Peyer's patch (tissue), 4 donors: ENCODE measurements around the gene RPA3. TPM values are rescaled to one million over a fixed set of nuclear protein-coding genes. Genes with fewer than 3 reads are reported as not detected.
A peak's percentile ranks its signal among the peaks of the same experiment; 100 is the strongest.

ENCODE experiments used
- DNase-seq, 3 donors: peaks; one replicate each; pipeline ENCODE4 v3.0.0-alpha.2; 2017 to 2019
- H3K27ac ChIP-seq, 4 donors: fragments of 200-600 bp; sonication (generic); one replicate each; pipeline ENCODE4 v1.5.1; 2016 to 2019
- H3K27me3 ChIP-seq, 2 donors: fragments of 200-600 bp; sonication (generic); one replicate each; pipeline ENCODE4 v1.5.1; 2019
- H3K36me3 ChIP-seq, 3 donors: fragments of 200-600 bp; sonication (generic); one replicate each; pipeline ENCODE4 v1.5.1; 2016 to 2019
- H3K4me1 ChIP-seq, 4 donors: fragments of 200-600 bp; sonication (generic); one replicate each; pipeline ENCODE4 v1.5.1; 2016 to 2019
- H3K4me3 ChIP-seq, 4 donors: fragments of 200-600 bp; sonication (generic); 1 replicate in 3 of 4; 2 replicates in 1 of 4; pipeline ENCODE4 v1.5.1; 2016 to 2019; ENCODE audit warnings: mild to moderate bottlenecking in 1 of 4
- H3K9me3 ChIP-seq, 4 donors: fragments of 200-600 bp; sonication (generic); one replicate each; pipeline ENCODE4 v1.5.1; 2016 to 2019; ENCODE audit warnings: mild to moderate bottlenecking in 1 of 4
- POLR2A ChIP-seq, 2 donors: fragments of 450-650 bp; IDR thresholded peaks; one replicate each; pipeline ENCODE4 v1.5.1; 2017; ENCODE audit warnings: antibody characterized with exemption in 2 of 2, mild to moderate bottlenecking in 2 of 2, moderate library complexity in 2 of 2
- total RNA-seq, 4 donors: library from RNA; depleted of rRNA; stranded (reverse); fragments of >200 nt; gene quantifications; one replicate each; pipeline ENCODE4 v1.1.0, GENCODE V29; 2016
- TF ChIP-seq, protein P1 (sequence below), 6 experiments: fragments of 450-650 bp in 4 of 6; fragments of 200-600 bp in 2 of 6; sonication (generic) in 1 of 6; IDR thresholded peaks; one replicate each; pipeline ENCODE4 v1.5.1; 2017 to 2019; ENCODE audit warnings: antibody characterized with exemption in 6 of 6, mild to moderate bottlenecking in 3 of 6, moderate library complexity in 1 of 6

Gene RPA3
- total RNA-seq, 4 donors from 2014 or later = 11.3 to 23.6 (median 19.4) TPM

DNA sequence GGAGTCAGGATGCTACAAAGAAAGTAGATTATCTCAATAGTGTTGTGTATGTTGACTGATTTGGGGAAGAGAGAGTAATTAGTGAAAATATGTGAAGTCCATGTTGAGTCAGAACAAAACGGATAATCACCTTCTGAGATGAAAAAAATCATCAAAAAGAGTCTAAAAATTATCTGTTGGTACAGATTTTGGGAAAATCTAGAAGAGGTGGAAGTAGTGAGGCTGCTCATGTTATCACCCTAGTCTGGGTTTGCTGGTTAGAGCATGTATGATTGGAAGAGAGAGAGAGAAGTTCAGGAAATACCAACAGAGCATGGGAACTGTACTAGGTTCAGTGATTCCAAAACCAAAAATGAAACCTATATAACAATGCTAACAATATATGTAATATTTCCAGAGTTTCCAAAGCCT, 12.3 kb downstream of the RPA3 start:
- Histone ChIP-seq H3K9me3 (no peaks in the 10 kb centered on the region), H3K4me3 (no peak overlapping the region), H3K27me3 (no peaks in the 10 kb centered on the region), H3K27ac (no peak overlapping the region), H3K36me3 (no peaks in the 10 kb centered on the region), H3K4me1 (no peaks in the 10 kb centered on the region)
- no peak for DNase-seq
- TF ChIP-seq, protein P1, sequence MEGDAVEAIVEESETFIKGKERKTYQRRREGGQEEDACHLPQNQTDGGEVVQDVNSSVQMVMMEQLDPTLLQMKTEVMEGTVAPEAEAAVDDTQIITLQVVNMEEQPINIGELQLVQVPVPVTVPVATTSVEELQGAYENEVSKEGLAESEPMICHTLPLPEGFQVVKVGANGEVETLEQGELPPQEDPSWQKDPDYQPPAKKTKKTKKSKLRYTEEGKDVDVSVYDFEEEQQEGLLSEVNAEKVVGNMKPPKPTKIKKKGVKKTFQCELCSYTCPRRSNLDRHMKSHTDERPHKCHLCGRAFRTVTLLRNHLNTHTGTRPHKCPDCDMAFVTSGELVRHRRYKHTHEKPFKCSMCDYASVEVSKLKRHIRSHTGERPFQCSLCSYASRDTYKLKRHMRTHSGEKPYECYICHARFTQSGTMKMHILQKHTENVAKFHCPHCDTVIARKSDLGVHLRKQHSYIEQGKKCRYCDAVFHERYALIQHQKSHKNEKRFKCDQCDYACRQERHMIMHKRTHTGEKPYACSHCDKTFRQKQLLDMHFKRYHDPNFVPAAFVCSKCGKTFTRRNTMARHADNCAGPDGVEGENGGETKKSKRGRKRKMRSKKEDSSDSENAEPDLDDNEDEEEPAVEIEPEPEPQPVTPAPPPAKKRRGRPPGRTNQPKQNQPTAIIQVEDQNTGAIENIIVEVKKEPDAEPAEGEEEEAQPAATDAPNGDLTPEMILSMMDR (IDR thresholded peaks at IDR 0.05) = no peak

DNA sequence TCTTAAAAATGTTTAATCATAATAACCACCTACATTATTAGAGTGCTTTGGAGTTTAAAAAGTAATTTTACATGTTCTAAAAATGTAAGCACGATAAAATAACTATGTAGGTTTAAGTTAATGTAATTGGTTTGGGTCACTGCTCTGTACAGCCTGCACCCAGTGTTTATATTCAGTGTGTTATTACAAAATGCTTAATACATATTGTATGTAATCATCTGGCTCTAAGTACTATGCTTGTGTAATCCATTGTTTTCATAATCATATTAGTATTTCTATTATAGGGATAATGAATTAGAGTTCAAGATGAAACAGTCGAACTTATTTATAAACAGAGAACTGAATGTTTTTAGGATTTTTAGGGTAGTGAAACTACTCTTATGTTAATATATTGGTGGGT, 13.1 kb downstream of the RPA3 start:
- H3K4me1 ChIP-seq = no peaks in the 10 kb centered on the region
- DNase-seq = no peak
- no peaks in the 10 kb centered on the region for H3K36me3 ChIP-seq
- TF ChIP-seq POLR2A (IDR thresholded peaks at IDR 0.05) = no peak
- TF ChIP-seq, protein P1 (IDR thresholded peaks at IDR 0.05) = no peak
- no peaks in the 10 kb centered on the region for H3K27me3 ChIP-seq
- no peaks in the 10 kb centered on the region for H3K9me3 ChIP-seq
- no peak overlapping the region for H3K27ac ChIP-seq
- no peak overlapping the region for H3K4me3 ChIP-seq

DNA sequence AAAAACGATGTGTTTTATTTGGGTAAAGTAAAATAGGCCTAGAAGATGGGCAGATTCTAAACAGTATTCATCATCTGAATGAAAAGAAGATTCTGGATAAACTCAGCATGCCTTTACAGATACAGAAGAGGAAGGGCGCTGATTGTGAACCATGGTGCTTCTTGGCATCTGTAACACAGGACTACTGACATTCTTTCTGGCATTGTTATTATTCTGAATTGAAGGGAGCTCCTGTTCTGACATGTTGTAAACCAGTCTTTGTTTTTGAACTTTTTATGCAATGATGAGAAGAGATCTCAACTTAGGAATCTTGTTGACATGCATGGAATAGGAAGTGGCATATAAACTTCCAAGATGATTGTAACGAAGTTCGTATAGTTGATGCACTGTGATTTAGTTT, 13.5 kb downstream of the RPA3 start:
- Histone ChIP-seq H3K9me3 (no peaks in the 10 kb centered on the region), H3K4me3 (no peak overlapping the region), H3K27me3 (no peaks in the 10 kb centered on the region), H3K27ac (no peak overlapping the region), H3K4me1 (no peaks in the 10 kb centered on the region), H3K36me3 (no peaks in the 10 kb centered on the region)
- DNase-seq = no peak
- no peak for TF ChIP-seq POLR2A (IDR thresholded peaks at IDR 0.05)
- TF ChIP-seq, protein P1 (IDR thresholded peaks at IDR 0.05) = no peak

DNA sequence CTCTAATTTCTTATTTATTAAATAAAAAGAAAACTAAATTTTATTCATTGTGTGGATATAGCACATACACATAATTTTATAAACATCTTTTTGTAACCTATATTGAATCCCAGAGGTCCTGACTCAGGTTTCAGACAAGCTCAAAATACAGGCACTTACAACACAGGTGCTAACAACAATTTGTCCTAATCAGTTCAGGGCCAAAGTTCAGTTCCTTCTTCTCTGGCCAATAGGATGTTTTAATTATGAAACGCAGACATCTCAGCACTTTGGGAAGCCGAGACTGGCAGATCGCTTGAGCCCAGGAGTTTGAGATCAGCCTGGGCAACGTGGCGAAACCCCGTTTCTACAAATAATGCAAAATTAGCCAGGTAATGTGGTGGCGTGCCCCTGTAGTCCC, 15.0 kb downstream of the RPA3 start:
- H3K9me3 ChIP-seq = no peaks in the 10 kb centered on the region
- no peak overlapping the region for H3K27ac ChIP-seq
- H3K4me1 ChIP-seq = no peaks in the 10 kb centered on the region
- no peak for TF ChIP-seq POLR2A (IDR thresholded peaks at IDR 0.05)
- TF ChIP-seq, protein P1 (IDR thresholded peaks at IDR 0.05) = no peak
- no peaks in the 10 kb centered on the region for H3K27me3 ChIP-seq
- DNase-seq = peak in 1 of 3 donors; percentile 54
- peak overlapping the region in 2 of 4 donors; percentile 26 to 35 for H3K4me3 ChIP-seq
- H3K36me3 ChIP-seq = no peaks in the 10 kb centered on the region

DNA sequence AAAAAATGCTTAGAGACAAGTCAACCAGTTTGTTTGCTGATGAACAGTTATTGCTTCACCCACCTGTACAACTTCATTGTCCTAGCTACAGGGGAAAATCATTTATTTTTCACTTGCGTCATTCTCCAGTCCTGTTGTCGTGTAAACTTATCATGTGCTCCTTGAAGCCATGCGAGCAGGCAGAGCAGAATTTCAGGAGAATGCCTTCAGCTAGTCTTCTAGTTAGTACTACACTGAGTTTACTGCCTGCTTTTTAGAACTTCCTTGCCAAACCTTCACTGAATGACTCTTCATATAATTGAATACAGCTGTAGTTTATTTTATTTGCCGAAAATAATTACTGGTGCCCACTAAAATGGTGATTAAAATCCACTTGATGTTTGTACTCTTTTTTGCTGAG, 15.6 kb downstream of the RPA3 start:
- H3K27me3 ChIP-seq = no peaks in the 10 kb centered on the region

More for the DNA sequence above, 15.6 kb downstream of the RPA3 start:
- H3K27ac ChIP-seq = no peak overlapping the region
- no peak for TF ChIP-seq POLR2A (IDR thresholded peaks at IDR 0.05)
- TF ChIP-seq, protein P1 (IDR thresholded peaks at IDR 0.05) = no peak
- DNase-seq = no peak
- no peak overlapping the region for H3K4me3 ChIP-seq
- no peaks in the 10 kb centered on the region for H3K36me3 ChIP-seq
- H3K4me1 ChIP-seq = no peaks in the 10 kb centered on the region
- H3K9me3 ChIP-seq = no peaks in the 10 kb centered on the region
